Mesothelial cell of epicardium (in vitro differentiated cells): Measurements from ENCODE around the gene KCNMB2. TPM values are rescaled to one million over a fixed set of nuclear protein-coding genes. Genes with fewer than 3 reads are reported as not detected.
A peak's percentile ranks its signal among the peaks of the same experiment; 100 is the strongest.

ENCODE experiments used
- DNase-seq, 2 experiments: peaks; one replicate each; pipeline ENCODE4 v3.0.0; 2021; ENCODE audit warnings: low spot score in 2 of 2; ENCODE audit not compliant: unreplicated experiment in 2 of 2
- H3K27ac Mint-ChIP-seq: 2 replicates; pipeline ENCODE4 v1.8.0; 2021; ENCODE audit warnings: mixed read lengths
- H3K27me3 Mint-ChIP-seq: 2 replicates; pipeline ENCODE4 v1.8.0; 2021; ENCODE audit warnings: low read depth, mixed read lengths
- H3K36me3 Mint-ChIP-seq: 2 replicates; pipeline ENCODE4 v1.8.0; 2021; ENCODE audit warnings: mixed read lengths
- H3K4me1 Mint-ChIP-seq: 2 replicates; pipeline ENCODE4 v1.8.0; 2021; ENCODE audit warnings: mixed read lengths
- H3K4me3 Mint-ChIP-seq: 2 replicates; pipeline ENCODE4 v1.8.0; 2021; ENCODE audit warnings: mild to moderate bottlenecking, moderate library complexity, mixed read lengths
- H3K9me3 Mint-ChIP-seq: 2 replicates; pipeline ENCODE4 v1.8.0; 2021; ENCODE audit warnings: mixed read lengths
- CTCF ChIP-seq: fragments of 200-600 bp; sonication (generic); IDR thresholded peaks from one replicate; pipeline ENCODE4 v1.5.0; 2021; ENCODE audit warnings: antibody characterized with exemption; ENCODE audit not compliant: unreplicated experiment
- total RNA-seq: library from RNA; stranded (reverse); gene quantifications from 3 replicates; pipeline ENCODE4 v1.2.1, GENCODE V29; 2021

The KCNMB2 gene
- total RNA-seq, 1 donor from 2014 or later: 3.9 TPM

DNA sequence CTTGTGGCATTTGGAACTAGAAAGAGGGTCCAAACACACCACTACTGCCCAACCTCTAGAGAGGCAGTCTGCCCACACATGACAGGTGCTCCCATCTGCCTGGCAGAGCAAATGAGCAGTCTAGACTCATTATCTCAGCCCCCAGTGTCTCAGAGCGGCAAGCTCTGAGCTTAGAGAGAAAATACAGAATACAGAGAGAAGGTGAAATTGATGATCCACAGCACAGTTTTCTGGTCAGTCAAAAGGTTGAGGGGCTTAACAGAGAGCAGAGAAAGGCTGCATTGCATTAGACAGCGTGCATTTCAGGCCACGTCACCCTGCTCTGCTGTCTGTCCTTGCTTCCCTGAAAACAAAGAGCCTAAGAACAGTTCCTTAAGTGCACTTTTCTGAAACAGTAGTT, 135.1 kb downstream of the KCNMB2 start:
- TF ChIP-seq CTCF: no peak
- H3K36me3 Mint-ChIP-seq: no peaks in the 10 kb centered on the region
- H3K27ac Mint-ChIP-seq: peak overlapping the region; percentile 55
- H3K9me3 Mint-ChIP-seq: peaks cover 3% of the 10 kb centered on the region
- peaks cover 38% of the 10 kb centered on the region for H3K4me1 Mint-ChIP-seq
- no peaks in the 10 kb centered on the region for H3K27me3 Mint-ChIP-seq
- H3K4me3 Mint-ChIP-seq: no peak overlapping the region
- DNase-seq: no peak

GRCh38 chr3:178671791-178672190, 135.6 kb downstream of the KCNMB2 start:
- Mint-ChIP-seq H3K4me3 (no peak overlapping the region), H3K27ac (peak overlapping the region; percentile 55), H3K4me1 (peaks cover 42% of the 10 kb centered on the region), H3K9me3 (peaks cover 3% of the 10 kb centered on the region), H3K36me3 (no peaks in the 10 kb centered on the region), H3K27me3 (no peaks in the 10 kb centered on the region)
- no peak for TF ChIP-seq CTCF
- DNase-seq: no peak

DNA sequence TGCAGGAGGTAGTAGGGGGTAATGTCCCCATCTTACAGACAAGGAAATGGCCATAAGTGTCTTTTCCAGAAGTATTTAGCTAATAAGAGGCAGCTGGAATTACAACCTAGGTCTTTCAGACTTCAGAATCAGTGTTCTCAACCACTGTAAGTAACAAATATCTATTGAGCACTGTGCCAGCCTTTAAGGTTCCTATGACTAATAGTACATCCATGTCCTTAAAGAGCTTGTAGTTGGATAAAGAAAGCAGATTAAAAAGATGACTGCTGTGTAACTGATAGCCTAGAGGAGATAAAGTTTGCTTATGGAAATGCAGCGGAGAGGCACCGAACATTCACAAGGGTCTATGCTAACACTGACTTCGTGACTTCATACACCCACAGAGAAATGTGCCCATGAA, 136.0 kb downstream of the KCNMB2 start:
- H3K27ac Mint-ChIP-seq: peak overlapping the region; percentile 38
- TF ChIP-seq CTCF: no peak
- no peak overlapping the region for H3K4me3 Mint-ChIP-seq
- H3K36me3 Mint-ChIP-seq: no peaks in the 10 kb centered on the region
- peaks cover 3% of the 10 kb centered on the region for H3K9me3 Mint-ChIP-seq
- no peak for DNase-seq
- H3K4me1 Mint-ChIP-seq: peaks cover 47% of the 10 kb centered on the region
- H3K27me3 Mint-ChIP-seq: no peaks in the 10 kb centered on the region

DNA sequence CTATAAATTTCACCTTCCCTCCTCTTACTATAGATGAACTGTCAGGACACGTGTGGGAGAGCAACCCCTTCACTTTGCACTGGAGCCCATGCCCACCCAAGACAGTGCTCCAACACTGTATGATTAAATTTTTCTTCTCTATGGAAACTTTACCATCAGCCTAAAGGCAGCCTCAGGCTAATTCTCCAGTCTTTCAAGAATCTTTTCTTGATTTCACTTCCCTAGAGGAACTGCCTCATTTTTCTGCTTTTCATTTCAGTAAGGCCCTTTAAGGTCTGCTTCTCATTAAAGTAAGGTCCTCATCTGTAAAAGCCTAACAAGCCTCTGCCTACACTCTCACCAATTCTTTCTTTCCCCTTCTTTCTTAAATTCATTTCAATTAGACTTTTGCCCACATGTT, 137.3 kb downstream of the KCNMB2 start:
- Mint-ChIP-seq H3K27ac (no peak overlapping the region), H3K9me3 (no peaks in the 10 kb centered on the region), H3K4me1 (peaks cover 51% of the 10 kb centered on the region), H3K36me3 (no peaks in the 10 kb centered on the region), H3K4me3 (no peak overlapping the region), H3K27me3 (no peaks in the 10 kb centered on the region)
- no peak for DNase-seq
- no peak for TF ChIP-seq CTCF

GRCh38 chr3:178676077-178676476, 139.8 kb downstream of the KCNMB2 start:
- no peak overlapping the region for H3K4me3 Mint-ChIP-seq
- no peak for TF ChIP-seq CTCF
- H3K9me3 Mint-ChIP-seq: no peaks in the 10 kb centered on the region
- DNase-seq: no peak
- peaks cover 44% of the 10 kb centered on the region for H3K4me1 Mint-ChIP-seq
- no peaks in the 10 kb centered on the region for H3K27me3 Mint-ChIP-seq
- H3K27ac Mint-ChIP-seq: no peak overlapping the region
- no peaks in the 10 kb centered on the region for H3K36me3 Mint-ChIP-seq
